OCI-LY7 (cell line): ENCODE data around the gene HOXB3.

ENCODE experiments used
- CTCF ChIP-seq: fragments of 200-600 bp; sonication (generic); conservative IDR thresholded peaks from 2 replicates; pipeline ENCODE4 v1.5.1; 2014; ENCODE audit warnings: mild to moderate bottlenecking, antibody characterized with exemption, low read length, moderate library complexity, mixed read lengths
- EZH2phosphoT487 ChIP-seq: fragments of 200-600 bp; sonication (generic); IDR thresholded peaks from 2 replicates; pipeline ENCODE4 v1.6.1; 2018; ENCODE audit warnings: low read depth, borderline replicate concordance, mild to moderate bottlenecking, mixed run types, antibody characterized with exemption, low read length, moderate library complexity, mixed read lengths

- TF ChIP-seq CTCF (no peak), EZH2phosphoT487 (no peak)
Observed at GRCh38 chr17:48567646-48568354, 22.2 kb downstream of the HOXB3 start.
